ENCODE measurements around the gene CCSER1.

The CCSER1 gene

GRCh38 chr4:91304292-91304691 is 1177.1 kb downstream of the CCSER1 start:
- H3K9me2 ChIP-seq (replicated peaks; ENCODE audit: low read depth, low read length): no peaks in the 10 kb centered on the region
- no peak for TF ChIP-seq EZH2phosphoT487 (IDR thresholded peaks at IDR 0.05; ENCODE audit: borderline replicate concordance)
- no peak for TF ChIP-seq CTCF (conservative IDR thresholded peaks at IDR 0.05; ENCODE audit: low read length)
- H3K27me3 ChIP-seq (ENCODE audit: insufficient read depth, low read length, poor library complexity, severe bottlenecking): no peaks in the 10 kb centered on the region
- H3K79me2 ChIP-seq (ENCODE audit: insufficient read depth, low read length): no peaks in the 10 kb centered on the region
- H4K20me1 ChIP-seq (ENCODE audit: insufficient read depth, low read length, poor library complexity, severe bottlenecking): no peaks in the 10 kb centered on the region
- H3K4me1 ChIP-seq (ENCODE audit: insufficient read depth, low read length, poor library complexity, severe bottlenecking): no peaks in the 10 kb centered on the region
- H2AFZ ChIP-seq (ENCODE audit: low read length): no peak overlapping the region
- H3K4me3 ChIP-seq (ENCODE audit: low read length, poor library complexity, severe bottlenecking): no peak overlapping the region
- H3K36me3 ChIP-seq (ENCODE audit: insufficient read depth, low read length): no peaks in the 10 kb centered on the region
- H3K9ac ChIP-seq (ENCODE audit: low read depth, low read length, poor library complexity, severe bottlenecking): no peak overlapping the region
- H3K9me3 ChIP-seq (ENCODE audit: insufficient read depth, low read depth, low read length): no peaks in the 10 kb centered on the region
- no peak overlapping the region for H3K4me2 ChIP-seq (ENCODE audit: low read depth, low read length, poor library complexity, severe bottlenecking)
- no peaks in the 10 kb centered on the region for H3F3A ChIP-seq (ENCODE audit: low read depth)

GRCh38 chr4:91317434-91317833 is 1190.2 kb downstream of the CCSER1 start:
- Histone ChIP-seq H3K9ac (ENCODE audit: low read depth, low read length, poor library complexity, severe bottlenecking) (no peak overlapping the region), H3K4me2 (ENCODE audit: low read depth, low read length, poor library complexity, severe bottlenecking) (no peak overlapping the region), H3K9me3 (ENCODE audit: insufficient read depth, low read depth, low read length) (no peaks in the 10 kb centered on the region)

GRCh38 chr4:91319556-91320268 is 1192.5 kb downstream of the CCSER1 start:
- Histone ChIP-seq H3K9me3 (ENCODE audit: insufficient read depth, low read depth, low read length) (no peaks in the 10 kb centered on the region), H3K79me2 (ENCODE audit: insufficient read depth, low read length) (no peaks in the 10 kb centered on the region), H3F3A (ENCODE audit: low read depth) (no peaks in the 10 kb centered on the region)

More at GRCh38 chr4:91317434-91317833, 1190.2 kb downstream of the CCSER1 start:
- TF ChIP-seq CTCF (conservative IDR thresholded peaks at IDR 0.05; ENCODE audit: low read length) (no peak), EZH2phosphoT487 (IDR thresholded peaks at IDR 0.05; ENCODE audit: borderline replicate concordance) (no peak)
- Histone ChIP-seq H2AFZ (ENCODE audit: low read length) (no peak overlapping the region), H3K4me3 (ENCODE audit: low read length, poor library complexity, severe bottlenecking) (no peak overlapping the region), H3K9me2 (replicated peaks; ENCODE audit: low read depth, low read length) (no peaks in the 10 kb centered on the region), H3K4me1 (ENCODE audit: insufficient read depth, low read length, poor library complexity, severe bottlenecking) (no peaks in the 10 kb centered on the region), H3K79me2 (ENCODE audit: insufficient read depth, low read length) (no peaks in the 10 kb centered on the region), H3K27me3 (ENCODE audit: insufficient read depth, low read length, poor library complexity, severe bottlenecking) (no peaks in the 10 kb centered on the region), H3K36me3 (ENCODE audit: insufficient read depth, low read length) (no peaks in the 10 kb centered on the region), H4K20me1 (ENCODE audit: insufficient read depth, low read length, poor library complexity, severe bottlenecking) (no peaks in the 10 kb centered on the region), H3F3A (ENCODE audit: low read depth) (no peaks in the 10 kb centered on the region)

More at GRCh38 chr4:91319556-91320268, 1192.5 kb downstream of the CCSER1 start:
- no peak overlapping the region for H3K4me2 ChIP-seq (ENCODE audit: low read depth, low read length, poor library complexity, severe bottlenecking)
- H3K9me2 ChIP-seq (replicated peaks; ENCODE audit: low read depth, low read length): no peaks in the 10 kb centered on the region
- H3K27me3 ChIP-seq (ENCODE audit: insufficient read depth, low read length, poor library complexity, severe bottlenecking): no peaks in the 10 kb centered on the region
- no peak overlapping the region for H3K4me3 ChIP-seq (ENCODE audit: low read length, poor library complexity, severe bottlenecking)
- no peak overlapping the region for H3K9ac ChIP-seq (ENCODE audit: low read depth, low read length, poor library complexity, severe bottlenecking)
- TF ChIP-seq EZH2phosphoT487 (IDR thresholded peaks at IDR 0.05; ENCODE audit: borderline replicate concordance) (no peak), CTCF (conservative IDR thresholded peaks at IDR 0.05; ENCODE audit: low read length) (no peak)
- no peak overlapping the region for H2AFZ ChIP-seq (ENCODE audit: low read length)
- no peaks in the 10 kb centered on the region for H4K20me1 ChIP-seq (ENCODE audit: insufficient read depth, low read length, poor library complexity, severe bottlenecking)
- no peaks in the 10 kb centered on the region for H3K4me1 ChIP-seq (ENCODE audit: insufficient read depth, low read length, poor library complexity, severe bottlenecking)
- H3K36me3 ChIP-seq (ENCODE audit: insufficient read depth, low read length): no peaks in the 10 kb centered on the region

Data from Loucy (cell line).